ENCODE data around the gene CCDC110.

DNA sequence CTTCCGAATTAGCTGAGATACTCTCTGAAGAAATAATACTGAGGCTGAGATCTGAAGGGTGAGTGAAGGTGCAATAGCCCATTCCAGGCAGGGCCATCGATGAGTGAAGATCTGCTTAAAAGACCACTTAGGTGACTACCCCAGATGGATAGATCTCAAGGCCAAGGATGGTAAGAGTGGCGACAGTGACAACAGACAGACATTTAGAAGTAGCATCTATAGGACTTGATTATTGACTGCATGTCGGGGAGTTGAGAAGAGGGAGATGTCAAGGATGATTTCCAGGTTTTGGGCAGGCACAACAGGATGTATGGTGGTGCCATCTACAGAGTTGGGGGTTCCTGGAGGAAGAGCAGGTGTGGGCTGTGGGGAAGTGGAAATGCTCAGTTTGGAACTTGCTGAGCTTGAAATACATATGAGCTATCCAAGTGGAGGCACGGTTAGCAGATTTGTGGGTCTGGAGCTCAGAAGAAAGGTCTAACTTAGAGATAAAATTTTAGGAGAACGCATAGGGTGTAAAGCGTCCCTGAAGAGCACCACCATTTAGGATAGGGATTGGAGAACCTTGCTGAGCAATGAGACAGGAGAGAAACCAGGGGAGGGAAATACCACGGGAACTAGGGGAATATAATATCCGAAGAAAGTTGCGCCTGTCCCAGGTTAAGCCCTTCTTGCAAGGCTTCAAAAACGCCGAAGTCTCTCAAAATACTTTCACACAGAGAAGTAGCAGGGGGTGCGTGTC lies 46.5 kb downstream of the CCDC110 start:
- TF ChIP-seq POLR2A (IDR thresholded peaks at IDR 0.05; ENCODE audit: low read depth, low read length), result no peak
- 0 out of 2 replicates have a peak, but pooled peaks have one; percentile 22 for TF ChIP-seq POLR2AphosphoS5 (IDR thresholded peaks at IDR 0.05; ENCODE audit: low read depth, low read length)
